Adrenal gland (tissue), 5 donors: ENCODE data around the gene ANKRD24.

Experiments
- POLR2A ChIP-seq, 2 donors: fragments of 450-650 bp; IDR thresholded peaks; one replicate each; pipeline ENCODE4 v1.6.1; 2017; ENCODE audit warnings: antibody characterized with exemption in 2 of 2, mild to moderate bottlenecking in 2 of 2, moderate library complexity in 1 of 2
- TF ChIP-seq, protein P1 (sequence below), 6 experiments: fragments of 450-650 bp in 4 of 6; fragments of 200-600 bp in 2 of 6; sonication (generic) in 1 of 6; IDR thresholded peaks; 1 replicate in 5 of 6; 2 replicates in 1 of 6; pipeline versions ENCODE4 v1.5.1 to v1.8.0; 2016 to 2021; ENCODE audit warnings: antibody characterized with exemption in 6 of 6, mild to moderate bottlenecking in 2 of 6, moderate library complexity in 1 of 6
- donor health status: DM: no; HTN: no; CAD: no.

DNA sequence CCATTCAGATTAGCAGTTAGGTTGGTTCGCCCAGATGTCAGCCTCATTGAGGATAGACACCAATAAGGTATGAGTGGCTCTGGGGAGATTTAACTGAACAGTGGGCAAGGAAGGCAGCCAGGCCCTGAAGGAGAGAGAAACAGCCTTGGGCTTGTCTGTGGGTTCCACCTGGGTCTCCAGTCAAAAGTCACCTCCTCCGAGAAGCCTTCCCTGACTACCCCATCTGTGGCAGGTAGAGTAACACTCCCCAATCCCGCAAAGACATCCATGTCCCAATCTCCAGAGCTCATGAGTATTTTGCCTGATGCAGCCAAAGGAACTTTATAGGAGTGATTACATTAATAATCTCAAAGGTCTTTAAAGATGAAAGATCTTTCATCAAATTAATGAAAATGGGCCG, 56.3 kb downstream of the ANKRD24 start:
- TF ChIP-seq, protein P1, sequence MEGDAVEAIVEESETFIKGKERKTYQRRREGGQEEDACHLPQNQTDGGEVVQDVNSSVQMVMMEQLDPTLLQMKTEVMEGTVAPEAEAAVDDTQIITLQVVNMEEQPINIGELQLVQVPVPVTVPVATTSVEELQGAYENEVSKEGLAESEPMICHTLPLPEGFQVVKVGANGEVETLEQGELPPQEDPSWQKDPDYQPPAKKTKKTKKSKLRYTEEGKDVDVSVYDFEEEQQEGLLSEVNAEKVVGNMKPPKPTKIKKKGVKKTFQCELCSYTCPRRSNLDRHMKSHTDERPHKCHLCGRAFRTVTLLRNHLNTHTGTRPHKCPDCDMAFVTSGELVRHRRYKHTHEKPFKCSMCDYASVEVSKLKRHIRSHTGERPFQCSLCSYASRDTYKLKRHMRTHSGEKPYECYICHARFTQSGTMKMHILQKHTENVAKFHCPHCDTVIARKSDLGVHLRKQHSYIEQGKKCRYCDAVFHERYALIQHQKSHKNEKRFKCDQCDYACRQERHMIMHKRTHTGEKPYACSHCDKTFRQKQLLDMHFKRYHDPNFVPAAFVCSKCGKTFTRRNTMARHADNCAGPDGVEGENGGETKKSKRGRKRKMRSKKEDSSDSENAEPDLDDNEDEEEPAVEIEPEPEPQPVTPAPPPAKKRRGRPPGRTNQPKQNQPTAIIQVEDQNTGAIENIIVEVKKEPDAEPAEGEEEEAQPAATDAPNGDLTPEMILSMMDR (IDR thresholded peaks at IDR 0.05) = no peak
- no peak for TF ChIP-seq POLR2A (IDR thresholded peaks at IDR 0.05)
